ENCODE measurements around the gene FAM168A. TPM values are rescaled to one million over a fixed set of nuclear protein-coding genes. Genes with fewer than 3 reads are reported as not detected.

Gene FAM168A
- total RNA-seq, 1 donor from 2014 or later = 19.3 TPM

- no peak overlapping the region for H3K27ac Mint-ChIP-seq
- peaks cover 7% of the 10 kb centered on the region for H3K36me3 Mint-ChIP-seq
- peaks cover 3% of the 10 kb centered on the region for H3K9me3 Mint-ChIP-seq
Measured at GRCh38 chr11:73510106-73510505, 87.8 kb downstream of the FAM168A start.

GRCh38 chr11:73509188-73509587 lies 88.7 kb downstream of the FAM168A start:
- Histone ChIP-seq H3K4me1 (no peaks in the 10 kb centered on the region), H3K27ac (no peak overlapping the region), H3K27me3 (no peaks in the 10 kb centered on the region), H3K36me3 (no peaks in the 10 kb centered on the region), H3K9me3 (ENCODE audit: low read depth) (peaks cover 6% of the 10 kb centered on the region), H3K4me3 (no peak overlapping the region), H3K4me2 (no peak overlapping the region), H2AFZ (replicated peaks) (no peak overlapping the region), H3K9ac (no peak overlapping the region), H3K79me2 (ENCODE audit: low read depth) (peaks cover 48% of the 10 kb centered on the region), H4K20me1 (ENCODE audit: low read depth) (no peaks in the 10 kb centered on the region), H3F3A (ENCODE audit: low read depth) (no peaks in the 10 kb centered on the region)
- no peak for DNase-seq (ENCODE audit: low spot score)
- Mint-ChIP-seq H3K4me3 (no peak overlapping the region), H3K27ac (no peak overlapping the region), H3K36me3 (peaks cover 7% of the 10 kb centered on the region), H3K27me3 (ENCODE audit: insufficient read depth, low read depth) (no peaks in the 10 kb centered on the region), H3K4me1 (no peaks in the 10 kb centered on the region), H3K9me3 (peaks cover 8% of the 10 kb centered on the region)
- TF ChIP-seq CTCF (IDR thresholded peaks at IDR 0.05) (no peak), EZH2phosphoT487 (IDR thresholded peaks at IDR 0.05) (no peak), EZH2 (IDR thresholded peaks at IDR 0.05) (no peak)

More at GRCh38 chr11:73510106-73510505, 87.8 kb downstream of the FAM168A start:
- Mint-ChIP-seq H3K27me3 (ENCODE audit: insufficient read depth, low read depth) (no peaks in the 10 kb centered on the region), H3K4me1 (no peaks in the 10 kb centered on the region), H3K4me3 (no peak overlapping the region)
- Histone ChIP-seq H3K27ac (no peak overlapping the region), H3K9ac (no peak overlapping the region), H3K36me3 (no peaks in the 10 kb centered on the region), H2AFZ (replicated peaks) (no peak overlapping the region), H3K27me3 (no peaks in the 10 kb centered on the region), H3F3A (ENCODE audit: low read depth) (no peaks in the 10 kb centered on the region), H3K79me2 (ENCODE audit: low read depth) (peaks cover 42% of the 10 kb centered on the region), H3K4me3 (no peak overlapping the region), H3K4me1 (no peaks in the 10 kb centered on the region), H3K9me3 (ENCODE audit: low read depth) (no peaks in the 10 kb centered on the region), H3K4me2 (no peak overlapping the region), H4K20me1 (ENCODE audit: low read depth) (no peaks in the 10 kb centered on the region)
- DNase-seq (ENCODE audit: low spot score) = no peak
- TF ChIP-seq EZH2 (IDR thresholded peaks at IDR 0.05) (no peak), CTCF (IDR thresholded peaks at IDR 0.05) (no peak), EZH2phosphoT487 (IDR thresholded peaks at IDR 0.05) (no peak)

GRCh38 chr11:73508243-73509176 lies 89.4 kb downstream of the FAM168A start:
- Histone ChIP-seq H3K4me3 (no peak overlapping the region), H3K27me3 (no peaks in the 10 kb centered on the region), H3K9ac (no peak overlapping the region), H2AFZ (replicated peaks) (no peak overlapping the region), H3K27ac (no peak overlapping the region), H3K4me2 (no peak overlapping the region), H3F3A (ENCODE audit: low read depth) (no peaks in the 10 kb centered on the region), H3K9me3 (ENCODE audit: low read depth) (peaks cover 13% of the 10 kb centered on the region), H3K79me2 (ENCODE audit: low read depth) (peaks cover 50% of the 10 kb centered on the region), H3K36me3 (no peaks in the 10 kb centered on the region), H3K4me1 (no peaks in the 10 kb centered on the region), H4K20me1 (ENCODE audit: low read depth) (no peaks in the 10 kb centered on the region)
- Mint-ChIP-seq H3K27me3 (ENCODE audit: insufficient read depth, low read depth) (no peaks in the 10 kb centered on the region), H3K27ac (no peak overlapping the region), H3K36me3 (peaks cover 12% of the 10 kb centered on the region), H3K9me3 (peaks cover 15% of the 10 kb centered on the region), H3K4me1 (no peaks in the 10 kb centered on the region), H3K4me3 (no peak overlapping the region)
- TF ChIP-seq CTCF (IDR thresholded peaks at IDR 0.05) (no peak), EZH2phosphoT487 (IDR thresholded peaks at IDR 0.05) (no peak), EZH2 (IDR thresholded peaks at IDR 0.05) (no peak)
- DNase-seq (ENCODE audit: low spot score) = no peak
